ENCODE results near the gene EGFL6.

EGFL6 gene

GRCh38 chrX:13569479-13570260 is at the start of gene EGFL6:
EGFL6 (plus strand) TSS chrX:13569601; CDS start chrX:13569862, 261 bp downstream.
- no peak for DNase-seq (ENCODE audit: low spot score)

GRCh38 chrX:13520351-13520750 is 49.0 kb upstream of the EGFL6 start:
- no peak for DNase-seq (ENCODE audit: low spot score)

- no peak for DNase-seq (ENCODE audit: low spot score)
Measured at GRCh38 chrX:13520936-13521335, 48.5 kb upstream of the EGFL6 start.

GRCh38 chrX:13522811-13523210 is 46.6 kb upstream of the EGFL6 start:
- DNase-seq (ENCODE audit: low spot score), result no peak

GRCh38 chrX:13533726-13534125 is 35.7 kb upstream of the EGFL6 start:
- DNase-seq (ENCODE audit: low spot score), result no peak

- DNase-seq (ENCODE audit: low spot score), result no peak
Measured at GRCh38 chrX:13535376-13536165, 33.8 kb upstream of the EGFL6 start.

GRCh38 chrX:13536551-13536950 is 32.9 kb upstream of the EGFL6 start:
- DNase-seq (ENCODE audit: low spot score), result no peak

- no peak for DNase-seq (ENCODE audit: low spot score)
Measured at GRCh38 chrX:13538414-13538813, 31.0 kb upstream of the EGFL6 start.

- no peak for DNase-seq (ENCODE audit: low spot score)
Measured at GRCh38 chrX:13540602-13541001, 28.8 kb upstream of the EGFL6 start.

GRCh38 chrX:13545726-13546125 is 23.7 kb upstream of the EGFL6 start:
- no peak for DNase-seq (ENCODE audit: low spot score)

- no peak for DNase-seq (ENCODE audit: low spot score)
Measured at GRCh38 chrX:13547671-13548070, 21.7 kb upstream of the EGFL6 start.

GRCh38 chrX:13550346-13550745 is 19.1 kb upstream of the EGFL6 start:
- no peak for DNase-seq (ENCODE audit: low spot score)

- no peak for DNase-seq (ENCODE audit: low spot score)
Measured at GRCh38 chrX:13551610-13552009, 17.8 kb upstream of the EGFL6 start.

GRCh38 chrX:13552892-13553291 is 16.5 kb upstream of the EGFL6 start:
- no peak for DNase-seq (ENCODE audit: low spot score)

GRCh38 chrX:13565511-13565910 is 3.9 kb upstream of the EGFL6 start:
- DNase-seq (ENCODE audit: low spot score), result no peak

GRCh38 chrX:13570261-13570605 is 832 bp downstream of the EGFL6 start:
- no peak for DNase-seq (ENCODE audit: low spot score)

GRCh38 chrX:13571136-13571535 is 1.7 kb downstream of the EGFL6 start:
- no peak for DNase-seq (ENCODE audit: low spot score)

- no peak for DNase-seq (ENCODE audit: low spot score)
Measured at GRCh38 chrX:13574600-13574999, 5.2 kb downstream of the EGFL6 start.

- DNase-seq (ENCODE audit: low spot score), result no peak
Measured at GRCh38 chrX:13579661-13580060, 10.3 kb downstream of the EGFL6 start.

GRCh38 chrX:13581554-13581953 is 12.2 kb downstream of the EGFL6 start:
- no peak for DNase-seq (ENCODE audit: low spot score)

GRCh38 chrX:13587786-13588477 is 18.5 kb downstream of the EGFL6 start:
- no peak for DNase-seq (ENCODE audit: low spot score)

GRCh38 chrX:13590207-13590606 is 20.8 kb downstream of the EGFL6 start:
- DNase-seq (ENCODE audit: low spot score), result no peak

- no peak for DNase-seq (ENCODE audit: low spot score)
Measured at GRCh38 chrX:13590914-13591313, 21.5 kb downstream of the EGFL6 start.
